HL-60/S4 treated with phorbol 12-myristate 13-acetate at 8.2 ng/mL for 4 days and 3 days (cell line): ENCODE data around the gene KLF3.

ENCODE experiments used
- in situ Hi-C: fragments of 300-500 bp; cut with MboI; formaldehyde crosslinking; loops from 2 replicates; pipeline ENCODE4 v1.15.0; 2022; ENCODE audit warnings: low sequenced_read_pairs

Gene KLF3

DNA sequence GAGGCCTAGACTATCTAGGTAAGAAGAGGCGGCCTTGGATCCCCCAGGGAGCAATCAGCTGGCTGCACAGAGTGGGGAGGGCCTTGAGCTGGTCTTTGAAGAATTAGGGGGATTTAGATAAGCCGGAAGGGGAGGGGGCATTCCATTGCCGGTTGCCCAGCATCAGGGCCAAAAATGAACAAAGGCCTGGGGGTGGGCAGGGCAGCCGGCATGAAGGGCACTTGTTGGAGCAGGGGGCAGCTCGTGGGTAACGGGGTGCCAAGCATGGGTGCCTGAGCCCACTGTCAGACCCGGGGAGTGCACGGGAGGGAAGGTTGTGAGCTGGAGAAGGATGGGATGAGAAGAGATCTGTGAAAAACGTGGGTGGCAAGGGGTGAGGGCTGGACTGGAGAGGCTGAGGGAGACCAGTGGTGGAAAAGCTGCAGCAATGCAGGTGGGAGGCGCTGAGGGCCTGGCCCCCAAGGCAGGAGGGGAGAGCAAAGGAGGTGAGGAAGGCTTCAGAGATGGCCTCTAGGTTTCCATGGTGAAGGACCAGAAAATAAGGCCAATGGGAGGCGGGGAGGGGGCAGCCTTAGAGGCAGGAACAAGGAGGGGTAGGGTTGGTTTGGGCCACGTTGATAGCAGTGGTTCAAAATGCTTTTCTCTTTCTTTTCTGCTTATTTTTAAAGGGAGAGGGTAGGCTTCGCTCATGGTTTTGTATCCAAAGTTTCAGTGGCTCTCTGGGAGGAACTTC is 8.6 kb downstream of the KLF3 start:
- in situ Hi-C loops, result loop anchor here (10.0 kb wide), 1 partner anchor 488 kb away; no protein-coding TSS in a partner anchor

DNA sequence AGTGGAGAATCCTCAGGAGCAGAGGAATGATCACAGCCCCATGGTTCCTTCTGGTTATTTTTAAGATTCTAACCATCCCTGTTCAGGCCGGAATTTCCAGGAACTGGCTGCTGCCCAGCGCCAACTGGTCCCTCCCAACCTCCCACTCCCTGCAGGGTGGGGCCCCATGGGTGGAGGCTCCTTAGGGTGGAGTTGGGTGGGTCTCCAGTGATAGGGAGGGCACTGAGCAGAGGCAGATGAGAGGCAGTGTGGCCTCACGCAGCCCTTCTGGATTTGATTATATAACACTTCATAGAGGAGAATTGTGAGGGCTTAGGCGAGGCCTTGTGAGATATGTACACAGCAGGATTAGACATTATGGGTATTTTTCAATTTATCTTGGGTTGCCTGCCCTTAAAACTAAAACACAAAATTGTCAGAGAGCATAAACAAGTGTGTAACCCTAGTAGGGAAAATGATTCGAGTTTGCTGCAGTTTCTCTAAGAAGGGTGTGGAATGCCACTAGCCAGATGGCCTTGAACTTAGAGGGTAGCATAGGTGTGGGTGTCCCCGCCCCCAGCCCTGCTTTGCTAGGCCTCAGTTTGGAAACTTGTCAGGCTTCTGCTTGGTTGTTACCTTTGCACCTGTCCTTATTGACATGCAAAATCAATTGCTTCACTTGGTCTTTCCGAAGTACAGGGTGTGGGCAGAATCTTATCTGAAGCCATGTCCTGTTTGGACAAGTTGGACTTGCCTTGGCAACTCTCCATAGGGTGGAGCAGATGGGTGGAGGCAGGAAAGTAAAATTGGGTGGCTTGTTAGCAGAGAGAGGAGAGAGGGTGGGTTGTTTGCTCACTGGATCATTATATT is 9.4 kb downstream of the KLF3 start:
- in situ Hi-C loops, result loop anchor here (10.0 kb wide), 1 partner anchor 489 kb away; no protein-coding TSS in a partner anchor

DNA sequence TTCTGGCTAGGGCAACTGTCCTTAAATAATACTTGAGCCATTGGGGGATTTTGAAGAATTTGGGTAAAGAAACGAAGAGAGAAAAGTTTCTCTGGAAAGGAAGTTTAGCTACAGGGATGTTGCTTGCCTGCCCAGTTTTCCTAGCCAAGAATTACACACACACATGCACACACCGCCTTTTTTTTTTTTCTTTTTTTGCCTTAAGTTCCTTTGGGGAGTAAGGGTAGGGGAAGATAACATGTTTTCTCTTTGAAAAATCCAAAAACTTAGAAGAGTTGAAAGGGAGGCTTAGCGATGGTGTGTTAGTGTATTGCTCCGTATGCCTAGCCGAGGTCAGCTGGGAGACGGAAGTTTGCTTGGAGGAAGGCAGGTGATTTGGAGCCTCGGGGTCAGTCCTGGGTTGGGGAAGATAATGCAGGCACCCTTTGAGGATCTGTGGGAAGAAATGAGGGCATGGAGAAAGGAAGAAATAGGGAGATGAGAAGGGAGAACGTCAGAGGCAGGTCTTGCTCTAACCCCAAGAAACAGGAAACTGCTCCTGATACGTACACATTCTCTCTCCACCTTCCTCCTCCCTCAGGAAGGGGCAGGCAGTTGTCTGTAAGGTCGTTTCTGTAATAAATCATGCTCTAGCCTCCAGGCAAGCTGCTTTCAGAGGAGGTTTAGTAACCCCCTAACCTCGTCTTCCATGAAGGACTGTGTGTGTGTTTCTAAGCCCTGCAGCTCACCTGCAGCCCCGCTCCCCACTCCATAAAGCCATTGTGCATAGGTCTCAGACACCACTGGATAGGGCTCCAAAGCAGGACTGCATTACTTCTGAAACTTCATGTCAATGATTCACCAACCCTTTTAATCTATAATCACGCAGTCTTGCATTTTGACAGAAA is 10.5 kb downstream of the KLF3 start:
- in situ Hi-C loops, result loop anchor here (10.0 kb wide), 1 partner anchor 490 kb away; no protein-coding TSS in a partner anchor

DNA sequence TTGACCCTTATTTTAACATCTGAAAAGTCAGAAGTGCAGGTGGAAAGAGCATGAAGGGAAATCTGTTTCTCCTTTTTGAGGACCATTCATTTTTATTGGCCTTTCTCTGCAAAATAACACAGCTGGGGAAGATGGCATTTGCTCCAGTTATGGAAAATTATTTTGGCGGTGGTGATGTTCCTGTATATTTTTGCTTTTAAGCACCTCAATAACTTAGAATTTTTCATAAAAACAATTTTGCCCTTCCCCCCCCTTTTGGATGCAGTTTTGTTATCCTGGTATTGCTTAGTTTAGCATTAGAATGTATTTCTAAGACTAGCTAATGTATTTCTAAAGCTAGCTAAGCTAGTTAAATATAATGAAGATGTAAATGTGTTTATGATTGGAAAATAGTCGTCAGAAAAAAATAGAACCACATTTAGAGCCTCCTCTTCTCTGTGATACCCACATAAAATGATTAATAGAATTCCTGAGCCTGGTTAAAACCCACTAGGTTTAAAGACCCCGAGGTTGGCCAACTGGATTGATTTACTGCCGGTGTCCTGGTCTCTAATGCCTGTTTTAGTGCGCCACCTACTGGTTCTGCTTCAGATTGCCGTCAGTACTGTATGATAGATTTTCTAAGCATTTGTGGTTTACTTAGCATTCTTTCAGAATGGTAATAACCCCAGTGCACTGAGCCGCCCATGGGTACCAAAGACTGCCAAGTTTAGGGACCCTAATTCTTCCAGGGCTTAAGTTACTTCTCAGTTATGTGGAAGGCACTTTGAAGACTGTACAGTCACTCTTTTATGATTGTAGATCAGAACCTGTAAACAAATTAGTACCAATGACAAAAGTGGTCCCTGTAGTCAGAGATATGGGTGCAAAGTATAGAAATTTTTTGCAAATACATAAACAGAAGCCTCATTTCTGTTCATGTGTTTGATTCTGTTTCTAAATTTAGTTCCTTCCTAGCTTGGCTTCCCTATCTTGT is 11.4 kb downstream of the KLF3 start:
- in situ Hi-C loops, result loop anchor here (10.0 kb wide), 1 partner anchor 491 kb away; no protein-coding TSS in a partner anchor

DNA sequence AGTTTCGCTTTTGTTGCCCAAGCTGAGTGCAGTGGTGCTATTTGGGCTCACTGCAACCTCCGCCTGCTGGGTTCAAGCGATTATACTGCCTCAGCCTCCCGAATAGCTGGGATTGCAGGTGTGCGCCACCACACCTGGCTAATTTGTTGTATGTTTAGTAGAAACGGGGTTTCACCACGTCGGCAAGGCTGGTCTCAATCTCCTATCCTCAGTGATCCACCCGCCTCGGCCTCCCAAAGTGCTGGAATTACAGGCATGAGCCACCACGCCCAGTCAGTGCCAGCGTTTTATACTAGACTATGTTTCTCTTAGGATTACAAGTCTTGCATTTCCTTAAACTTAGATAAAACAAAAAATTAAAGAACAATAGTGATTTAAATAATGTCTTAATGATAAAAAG is 13.0 kb downstream of the KLF3 start:
- in situ Hi-C loops, result loop anchor here (10.0 kb wide), 1 partner anchor 492 kb away; no protein-coding TSS in a partner anchor

DNA sequence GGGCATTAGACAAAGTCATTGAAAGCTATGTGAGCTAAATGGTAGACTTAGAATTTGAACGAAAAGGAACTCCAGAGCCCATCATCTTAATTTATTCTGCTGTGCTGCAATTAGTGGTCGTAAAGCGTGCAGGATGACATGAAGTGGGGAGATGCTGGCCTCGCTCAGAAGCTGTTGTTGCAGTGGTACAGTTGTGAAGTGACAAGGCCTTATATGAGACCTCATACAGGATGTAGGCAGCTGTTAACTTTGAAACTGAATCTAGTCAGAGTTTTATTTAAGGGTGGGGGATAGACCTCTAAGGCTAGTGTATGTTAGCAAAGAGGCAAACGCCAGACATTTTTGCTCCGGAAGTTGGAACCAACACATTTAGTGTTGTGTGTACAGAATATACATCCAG is 13.4 kb downstream of the KLF3 start:
- in situ Hi-C loops, result loop anchor here (10.0 kb wide), 1 partner anchor 493 kb away; no protein-coding TSS in a partner anchor

DNA sequence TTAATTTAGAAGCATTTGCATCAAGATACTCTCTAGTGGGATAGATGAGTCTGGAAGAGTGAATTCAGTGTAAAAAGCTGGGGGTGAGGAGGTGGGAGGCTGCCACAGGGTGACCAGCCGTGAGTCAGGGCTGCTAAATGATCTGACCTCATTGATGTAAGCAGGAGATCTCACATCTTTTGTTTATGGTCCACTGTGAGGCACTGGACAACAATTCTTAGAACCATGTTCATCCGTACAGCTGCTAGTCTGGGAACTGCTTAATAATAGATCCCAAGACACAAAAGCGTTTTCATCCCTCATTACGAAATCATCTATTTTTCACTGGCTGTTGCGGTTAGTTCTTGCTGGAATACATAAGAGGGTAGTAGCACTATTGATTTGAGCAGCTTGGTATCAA is 14.1 kb downstream of the KLF3 start:
- in situ Hi-C loops, result loop anchor here (10.0 kb wide), 1 partner anchor 493 kb away; no protein-coding TSS in a partner anchor

DNA sequence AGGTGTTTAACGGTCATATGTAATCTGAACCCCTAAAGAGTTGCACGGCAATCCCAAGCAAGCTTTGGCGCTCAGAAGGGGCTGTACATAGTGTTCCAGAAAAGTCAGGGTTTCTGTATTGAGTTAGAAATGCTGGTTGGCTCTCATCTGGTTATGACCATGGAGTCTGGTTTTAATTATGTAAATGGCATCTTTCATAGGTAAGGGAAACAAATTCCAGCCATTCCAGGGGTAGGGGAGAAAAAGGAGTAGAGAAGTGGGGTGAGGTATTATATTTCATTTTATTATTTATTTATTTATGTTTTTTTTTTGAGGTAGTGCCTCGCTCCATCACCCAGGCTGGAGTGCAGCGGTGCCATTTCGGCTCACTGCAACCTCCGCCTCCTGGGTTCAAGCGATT is 15.9 kb downstream of the KLF3 start:
- in situ Hi-C loops, result loop anchor here (10.0 kb wide), 1 partner anchor 495 kb away; no protein-coding TSS in a partner anchor

DNA sequence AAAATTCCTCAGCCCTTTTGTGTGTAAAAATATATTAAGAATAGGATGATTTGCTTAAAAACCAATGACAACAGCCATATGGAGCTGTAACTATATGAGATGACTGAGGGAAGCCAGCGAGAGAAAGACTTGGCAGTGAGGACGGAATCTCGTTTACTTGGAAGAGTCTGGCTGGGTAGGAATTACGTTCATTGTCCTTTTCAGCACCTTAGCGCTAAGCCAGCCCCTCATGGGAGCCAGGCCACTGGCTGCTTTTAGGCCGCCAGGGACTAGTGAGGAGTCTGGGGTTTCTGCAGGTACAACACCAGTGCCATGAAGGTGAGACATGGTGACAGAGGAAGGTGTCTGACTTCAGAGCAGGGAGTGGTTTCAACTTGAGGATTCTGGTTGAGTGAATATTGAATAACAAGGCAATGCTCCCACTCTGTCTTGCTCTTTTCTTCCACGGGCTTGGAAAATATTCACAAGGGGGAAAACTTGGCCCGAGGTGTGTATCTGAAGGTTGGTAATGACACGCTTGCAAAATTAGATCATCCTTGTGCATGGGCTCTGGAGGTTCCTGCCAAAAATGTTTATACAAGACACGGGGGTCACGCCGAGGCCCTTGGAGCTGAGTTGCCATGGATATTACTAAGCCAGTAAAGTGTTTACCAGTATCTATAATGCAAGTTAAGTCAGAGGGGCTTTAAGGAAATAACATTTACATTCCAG is 17.4 kb downstream of the KLF3 start:
- in situ Hi-C loops, result no loop called here

DNA sequence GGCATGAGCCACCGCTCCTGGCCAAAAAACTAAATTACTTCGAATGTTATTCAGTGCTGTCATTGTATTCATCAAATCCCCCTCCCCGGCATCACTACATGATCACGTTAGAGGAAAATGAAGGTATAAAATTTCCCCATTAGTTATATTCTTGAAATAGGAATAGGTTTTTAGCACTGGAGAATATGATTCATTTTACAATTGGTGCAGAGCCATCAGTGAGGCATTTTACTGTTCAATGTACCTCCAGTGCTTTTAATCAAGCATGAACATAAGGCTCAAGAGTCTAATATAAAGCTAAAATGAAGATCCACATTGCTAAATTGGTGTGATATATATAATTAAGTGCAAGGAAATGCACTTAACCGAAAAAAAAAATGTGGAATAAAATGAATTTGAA is 18.3 kb downstream of the KLF3 start:
- in situ Hi-C loops, result no loop called here

DNA sequence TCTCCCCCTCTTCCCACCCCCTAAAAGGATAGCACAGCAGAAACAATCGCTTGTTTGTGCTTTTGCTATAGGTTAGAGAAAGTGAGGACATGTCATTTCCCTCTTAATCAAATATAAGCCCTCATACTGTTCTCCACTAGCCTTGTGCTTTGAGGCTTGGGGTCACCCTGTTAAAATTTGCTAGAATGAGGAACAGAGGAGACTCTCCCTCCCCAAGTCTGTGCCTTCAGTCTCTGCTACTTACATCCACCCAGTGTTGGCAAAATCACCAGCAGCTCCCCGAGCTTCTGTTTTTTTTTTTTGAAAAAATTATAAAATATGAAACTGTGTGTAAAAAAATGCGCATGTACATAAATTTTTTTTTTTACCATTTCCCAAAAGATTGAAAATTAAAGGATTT is 19.3 kb downstream of the KLF3 start:
- in situ Hi-C loops, result no loop called here

DNA sequence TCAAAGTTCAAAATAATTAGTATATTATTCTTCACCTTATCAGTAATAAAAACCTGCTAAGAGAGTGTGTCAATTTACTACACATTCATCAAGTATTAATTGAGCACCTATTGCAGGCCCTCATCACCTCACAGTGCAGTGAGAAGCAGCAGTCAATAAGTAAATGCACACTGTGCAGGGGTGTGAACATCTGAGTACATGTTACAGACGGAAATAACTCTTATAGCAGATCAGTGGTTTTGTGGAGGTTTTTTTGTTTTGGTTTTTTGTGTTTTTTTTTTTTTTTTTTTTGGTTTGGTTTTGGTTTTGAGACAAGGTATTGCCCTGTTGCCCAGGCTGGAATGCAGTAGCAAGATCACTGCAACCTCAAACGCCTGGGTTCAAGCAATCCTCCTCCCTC is 20.3 kb downstream of the KLF3 start:
- in situ Hi-C loops, result no loop called here

DNA sequence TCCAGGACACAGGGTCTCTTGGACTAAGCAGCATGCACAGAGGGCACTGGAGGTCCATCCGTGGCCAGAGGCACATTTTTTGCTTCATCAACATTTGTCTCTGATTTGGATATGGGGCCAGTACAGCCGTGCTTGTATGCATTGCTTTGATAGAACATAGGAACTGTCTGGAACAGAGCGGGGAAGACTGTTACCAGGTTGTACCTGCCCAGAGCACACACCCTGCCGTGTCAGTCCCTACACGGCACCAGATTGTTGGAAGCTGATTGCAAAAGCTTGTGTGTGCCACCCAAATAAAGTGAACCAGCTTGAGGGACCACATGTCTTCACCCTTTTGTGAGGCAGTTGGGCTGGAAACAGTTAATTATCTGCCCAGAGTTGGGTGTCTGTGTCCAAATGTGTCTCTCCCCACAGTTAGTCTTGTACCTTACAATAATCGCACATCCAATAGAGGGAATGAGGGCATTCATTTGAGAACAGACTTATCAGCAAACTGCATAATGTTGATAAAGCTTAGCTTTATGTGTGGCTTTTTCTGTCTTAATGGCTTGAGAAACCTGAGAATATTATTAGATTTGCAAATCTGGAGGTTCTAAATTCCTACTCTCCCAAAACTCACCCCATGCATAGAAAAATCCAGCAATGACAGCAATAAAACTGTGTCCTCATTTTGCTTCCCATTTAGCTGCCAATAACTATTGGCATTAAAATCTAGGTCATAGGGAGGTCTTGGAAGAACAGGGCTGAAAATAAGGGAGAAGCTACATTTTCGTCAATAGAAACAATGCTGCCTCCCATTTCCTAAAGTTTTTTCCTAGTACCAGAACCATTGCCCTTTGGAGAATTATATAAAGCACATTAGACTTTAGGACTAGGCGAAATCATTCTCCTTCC is 21.2 kb downstream of the KLF3 start:
- in situ Hi-C loops, result no loop called here

DNA sequence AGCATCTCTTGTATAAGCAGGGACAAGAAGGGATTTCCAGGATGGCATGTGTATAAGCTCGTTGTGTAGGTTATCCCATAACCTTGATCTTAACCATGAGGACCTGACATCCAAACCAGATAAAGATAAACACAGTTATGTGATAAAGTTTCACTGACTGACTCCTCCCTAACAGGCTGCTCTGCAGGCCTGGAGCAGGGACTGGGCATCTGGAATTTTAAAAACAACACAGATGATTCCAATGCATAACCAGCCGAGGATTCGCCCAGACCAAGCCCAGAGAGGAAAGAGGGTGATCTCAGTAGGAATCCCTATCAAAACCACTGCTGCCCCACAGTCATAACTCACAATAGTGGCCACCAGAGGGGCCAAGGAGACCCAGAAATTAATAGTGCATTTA is 22.7 kb downstream of the KLF3 start:
- in situ Hi-C loops, result no loop called here

DNA sequence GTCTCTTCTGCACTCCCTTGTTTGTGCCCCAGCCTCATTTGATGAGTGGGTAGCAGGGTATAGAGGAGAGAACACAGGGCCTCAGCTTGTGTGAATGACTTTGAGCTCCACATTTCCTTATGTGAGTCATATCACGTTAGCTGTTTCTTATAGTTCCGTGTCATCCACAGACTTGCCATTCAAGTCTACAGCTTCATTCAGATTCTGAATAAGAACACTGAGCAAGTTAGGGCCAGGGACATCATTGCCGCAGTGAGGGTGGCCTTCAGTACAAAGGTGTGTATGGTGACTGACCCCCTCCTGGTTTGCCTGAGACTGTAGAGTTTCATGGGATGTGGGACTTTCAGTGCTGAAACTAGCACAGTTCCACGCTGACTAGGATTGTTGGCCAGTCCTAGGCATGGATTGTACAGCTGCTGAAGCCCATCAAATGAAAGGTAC is 23.6 kb downstream of the KLF3 start:
- in situ Hi-C loops, result no loop called here

DNA sequence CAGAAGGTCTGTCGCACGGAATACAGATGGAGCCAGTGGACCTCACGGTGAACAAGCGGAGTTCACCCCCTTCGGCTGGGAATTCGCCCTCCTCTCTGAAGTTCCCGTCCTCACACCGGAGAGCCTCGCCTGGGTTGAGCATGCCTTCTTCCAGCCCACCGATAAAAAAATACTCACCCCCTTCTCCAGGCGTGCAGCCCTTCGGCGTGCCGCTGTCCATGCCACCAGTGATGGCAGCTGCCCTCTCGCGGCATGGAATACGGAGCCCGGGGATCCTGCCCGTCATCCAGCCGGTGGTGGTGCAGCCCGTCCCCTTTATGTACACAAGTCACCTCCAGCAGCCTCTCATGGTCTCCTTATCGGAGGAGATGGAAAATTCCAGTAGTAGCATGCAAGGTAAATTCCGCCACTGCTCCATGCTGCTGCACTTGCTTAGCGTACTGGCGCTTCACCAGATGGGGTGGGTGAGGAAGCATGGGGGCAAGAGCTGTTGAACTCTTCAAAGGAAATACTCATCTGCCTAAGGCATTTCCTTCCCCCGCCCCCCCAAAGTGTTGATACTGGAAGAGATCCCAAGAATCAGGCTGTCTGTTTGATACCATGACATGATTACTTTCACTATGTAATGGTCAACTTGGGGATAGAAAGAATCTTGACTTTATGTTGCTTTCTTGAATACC is 24.8 kb downstream of the KLF3 start:
- in situ Hi-C loops, result no loop called here

DNA sequence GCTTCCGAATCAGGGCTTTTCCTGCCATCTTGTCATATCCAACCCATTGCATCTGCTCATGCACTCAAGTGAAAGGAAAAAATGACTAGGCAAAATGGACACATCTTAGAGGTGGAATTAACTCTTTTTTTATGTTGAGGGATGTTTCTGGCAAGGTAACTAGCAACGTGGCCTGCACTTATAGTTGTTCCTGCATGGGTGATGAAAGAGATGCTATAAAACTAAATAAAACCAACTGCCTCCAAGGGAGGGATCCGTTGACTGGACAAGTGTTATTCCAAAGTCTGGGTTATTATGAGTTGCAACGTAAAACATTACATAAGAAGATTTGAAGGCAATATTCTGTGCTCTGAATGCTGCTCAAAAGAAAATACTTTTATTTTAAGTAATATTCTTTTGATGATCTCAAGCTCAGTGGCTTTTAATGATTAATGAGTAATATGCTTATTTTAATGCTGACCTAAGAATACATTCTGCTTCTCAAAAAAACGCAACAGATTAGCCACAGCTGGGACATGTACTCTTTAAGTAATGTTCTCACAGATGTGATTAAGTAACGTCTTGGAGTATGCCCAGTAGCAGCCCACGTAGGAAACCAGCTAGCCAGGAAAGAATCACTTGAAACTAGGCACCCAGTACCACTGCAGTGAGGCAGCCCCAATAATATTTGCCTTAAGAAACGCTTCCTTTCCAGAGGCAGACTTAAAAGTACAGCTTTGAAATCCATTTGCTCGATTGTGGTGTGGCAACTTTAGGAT is 27.4 kb downstream of the KLF3 start:
- in situ Hi-C loops, result no loop called here
